Muscle layer of duodenum (tissue), 2 donors: ENCODE results near the gene DYNC2I2.
"Not testable (repeated sequence)": the region's sequence is repeated elsewhere in the genome, so short reads cannot be mapped to it uniquely, and the experiment has no call there.

Source experiments
- H3K27ac ChIP-seq: one replicate; pipeline ENCODE4 v1.7.0; 2013; ENCODE audit warnings: mild to moderate bottlenecking, low read length
- H3K27me3 ChIP-seq: one replicate; pipeline ENCODE4 v1.7.0; 2013; ENCODE audit warnings: low read depth, mild to moderate bottlenecking, control low read depth, low read length
- H3K36me3 ChIP-seq, 2 donors: one replicate each; pipeline ENCODE4 v1.7.0; 2013; ENCODE audit warnings: low read length in 2 of 2, control low read depth in 1 of 2, mild to moderate bottlenecking in 1 of 2; ENCODE audit not compliant: insufficient read depth in 2 of 2, control insufficient read depth in 1 of 2
- H3K4me1 ChIP-seq, 2 donors: one replicate each; pipeline ENCODE4 v1.7.0; 2013; ENCODE audit warnings: low read length in 2 of 2, mild to moderate bottlenecking in 2 of 2, control low read depth in 1 of 2, moderate library complexity in 1 of 2; ENCODE audit not compliant: insufficient read depth in 2 of 2, control insufficient read depth in 1 of 2
- H3K4me3 ChIP-seq, 2 donors: one replicate each; pipeline ENCODE4 v1.7.0; 2013; ENCODE audit warnings: low read length in 2 of 2, low read depth in 1 of 2, mild to moderate bottlenecking in 1 of 2
- H3K9me3 ChIP-seq, 2 donors: one replicate each; pipeline ENCODE4 v1.7.0; 2013; ENCODE audit warnings: low read length in 2 of 2, control low read depth in 1 of 2, mild to moderate bottlenecking in 1 of 2; ENCODE audit not compliant: control insufficient read depth in 1 of 2
- donor health status: healthy.

The DYNC2I2 gene

GRCh38 chr9:128611600-128612394, 44.9 kb downstream of the DYNC2I2 start:
- H3K9me3 ChIP-seq: no peaks in the 10 kb centered on the region
- H3K4me3 ChIP-seq: no peak overlapping the region
- H3K4me1 ChIP-seq: no peaks in the 10 kb centered on the region
- H3K27me3 ChIP-seq: no peaks in the 10 kb centered on the region
- H3K36me3 ChIP-seq: peaks cover 89 to 95% of the 10 kb centered on the region in 2 donors
- H3K27ac ChIP-seq: no peak overlapping the region

- Histone ChIP-seq H3K9me3 (no peaks in the 10 kb centered on the region), H3K36me3 (peaks cover 88 to 94% of the 10 kb centered on the region in 2 donors), H3K4me1 (no peaks in the 10 kb centered on the region), H3K27me3 (no peaks in the 10 kb centered on the region), H3K4me3 (no peak overlapping the region), H3K27ac (no peak overlapping the region)
Observed at GRCh38 chr9:128610897-128611296, 45.8 kb downstream of the DYNC2I2 start.

GRCh38 chr9:128607642-128608350, 48.9 kb downstream of the DYNC2I2 start:
- H3K9me3 ChIP-seq: no peaks in the 10 kb centered on the region
- H3K27ac ChIP-seq: no peak overlapping the region
- no peaks in the 10 kb centered on the region for H3K27me3 ChIP-seq
- no peaks in the 10 kb centered on the region for H3K4me1 ChIP-seq
- H3K36me3 ChIP-seq: peaks cover 81 to 89% of the 10 kb centered on the region in 2 donors
- H3K4me3 ChIP-seq: no peak overlapping the region

GRCh38 chr9:128603697-128604096, 53.0 kb downstream of the DYNC2I2 start:
- Histone ChIP-seq H3K36me3 (peaks cover 65 to 80% of the 10 kb centered on the region in 2 donors), H3K4me3 (no peak overlapping the region), H3K9me3 (no peaks in the 10 kb centered on the region), H3K27ac (no peak overlapping the region), H3K4me1 (no peaks in the 10 kb centered on the region), H3K27me3 (no peaks in the 10 kb centered on the region)

- H3K9me3 ChIP-seq: no peaks in the 10 kb centered on the region
- H3K27me3 ChIP-seq: no peaks in the 10 kb centered on the region
- no peak overlapping the region for H3K27ac ChIP-seq
- no peaks in the 10 kb centered on the region for H3K4me1 ChIP-seq
- H3K4me3 ChIP-seq: no peak overlapping the region
- peaks cover 54 to 80% of the 10 kb centered on the region in 2 donors for H3K36me3 ChIP-seq
Observed at GRCh38 chr9:128600099-128600498, 56.5 kb downstream of the DYNC2I2 start.

- no peaks in the 10 kb centered on the region for H3K4me1 ChIP-seq
- H3K4me3 ChIP-seq: no peak overlapping the region
- H3K27ac ChIP-seq: no peak overlapping the region
- H3K36me3 ChIP-seq: peaks cover 63 to 92% of the 10 kb centered on the region in 2 donors
- H3K9me3 ChIP-seq: no peaks in the 10 kb centered on the region
- H3K27me3 ChIP-seq: no peaks in the 10 kb centered on the region
Observed at GRCh38 chr9:128595471-128595870, 61.2 kb downstream of the DYNC2I2 start.

- no peaks in the 10 kb centered on the region for H3K9me3 ChIP-seq
- H3K4me1 ChIP-seq: no peaks in the 10 kb centered on the region
- no peak overlapping the region for H3K4me3 ChIP-seq
- H3K27ac ChIP-seq: no peak overlapping the region
- peaks cover 56 to 88% of the 10 kb centered on the region in 2 donors for H3K36me3 ChIP-seq
- H3K27me3 ChIP-seq: no peaks in the 10 kb centered on the region
Observed at GRCh38 chr9:128593856-128594255, 62.8 kb downstream of the DYNC2I2 start.

GRCh38 chr9:128593039-128593438, 63.6 kb downstream of the DYNC2I2 start:
- H3K27ac ChIP-seq: no peak overlapping the region
- H3K9me3 ChIP-seq: no peaks in the 10 kb centered on the region
- H3K27me3 ChIP-seq: no peaks in the 10 kb centered on the region
- H3K36me3 ChIP-seq: peaks cover 53 to 88% of the 10 kb centered on the region in 2 donors
- H3K4me3 ChIP-seq: no peak overlapping the region
- H3K4me1 ChIP-seq: no peaks in the 10 kb centered on the region

GRCh38 chr9:128588581-128589233, 67.9 kb downstream of the DYNC2I2 start:
- peaks cover 68 to 93% of the 10 kb centered on the region in 2 donors for H3K36me3 ChIP-seq
- H3K4me1 ChIP-seq: no peaks in the 10 kb centered on the region
- H3K9me3 ChIP-seq: no peaks in the 10 kb centered on the region
- H3K4me3 ChIP-seq: no peak overlapping the region
- no peaks in the 10 kb centered on the region for H3K27me3 ChIP-seq
- no peak overlapping the region for H3K27ac ChIP-seq

GRCh38 chr9:128587453-128587852, 69.2 kb downstream of the DYNC2I2 start:
- Histone ChIP-seq H3K27me3 (no peaks in the 10 kb centered on the region), H3K36me3 (peaks cover 68 to 94% of the 10 kb centered on the region in 2 donors), H3K27ac (no peak overlapping the region), H3K4me1 (no peaks in the 10 kb centered on the region), H3K9me3 (no peaks in the 10 kb centered on the region), H3K4me3 (no peak overlapping the region)

- H3K9me3 ChIP-seq, H3K4me3 ChIP-seq, H3K4me1 ChIP-seq, H3K27ac ChIP-seq, H3K27me3 ChIP-seq: not testable (repeated sequence)
- peaks cover 70 to 94% of the 10 kb centered on the region in 2 donors for H3K36me3 ChIP-seq
Observed at GRCh38 chr9:128586934-128587333, 69.7 kb downstream of the DYNC2I2 start.
